ENCODE data around the gene MROH8.
A peak's percentile ranks its signal among the peaks of the same experiment; 100 is the strongest.

The MROH8 gene

GRCh38 chr20:37095599-37096414 lies 83.5 kb downstream of the MROH8 start, which contains the start of gene RBL1 (continued):
- TF ChIP-seq ZFHX2 (tag by site-specific recombination; conservative IDR thresholded peaks at IDR 0.05) (peak; percentile 79), MYNN (tag by site-specific recombination; IDR thresholded peaks at IDR 0.05; ENCODE audit: borderline replicate concordance) (no peak; the same call in 1 of the 2 replicates), ZBTB17 (tag by site-specific recombination; IDR thresholded peaks at IDR 0.05) (peak; percentile 96), SCRT1 (tag by site-specific recombination; IDR thresholded peaks at IDR 0.05; ENCODE audit: borderline replicate concordance) (peak; percentile 92), ZNF830 (tag by site-specific recombination; IDR thresholded peaks at IDR 0.05; ENCODE audit: low read depth) (no peak), GLIS2 (tag by site-specific recombination; IDR thresholded peaks at IDR 0.05) (peak; percentile 98), ZNF624 (tag by site-specific recombination; IDR thresholded peaks at IDR 0.05) (no peak), ZNF324 (tag by site-specific recombination; IDR thresholded peaks at IDR 0.05) (peak; percentile 100), CTCF (tag by site-specific recombination; IDR thresholded peaks at IDR 0.05) (peak; percentile 48; the same call in 1 of the 2 replicates), ZNF449 (tag by site-specific recombination; IDR thresholded peaks at IDR 0.05) (no peak; the same call in 1 of the 2 replicates), ZNF555 (tag by site-specific recombination; conservative IDR thresholded peaks at IDR 0.05) (no peak), HOXC10 (CRISPR knock-in tag; IDR thresholded peaks at IDR 0.05) (no peak), TSHZ1 (tag by site-specific recombination; IDR thresholded peaks at IDR 0.05; ENCODE audit: borderline replicate concordance) (peak; percentile 91), ZNF707 (tag by site-specific recombination; IDR thresholded peaks at IDR 0.05) (no peak), ZNF416 (tag by site-specific recombination; IDR thresholded peaks at IDR 0.05) (no peak), SALL2 (tag by site-specific recombination; IDR thresholded peaks at IDR 0.05; ENCODE audit: borderline replicate concordance) (peak; percentile 71; the same call in 1 of the 2 replicates), IKZF3 (tag by site-specific recombination; IDR thresholded peaks at IDR 0.05) (peak; percentile 61; the same call in 1 of the 2 replicates), ZNF302 (tag by site-specific recombination; IDR thresholded peaks at IDR 0.05; ENCODE audit: low read depth) (no peak), ZNF571 (tag by site-specific recombination; IDR thresholded peaks at IDR 0.05) (no peak), SP2 (tag by site-specific recombination; IDR thresholded peaks at IDR 0.05) (peak; percentile 92), ZNF311 (tag by site-specific recombination; IDR thresholded peaks at IDR 0.05; ENCODE audit: borderline replicate concordance) (no peak), ZBTB7A (tag by site-specific recombination; IDR thresholded peaks at IDR 0.05; ENCODE audit: low read depth) (peak; percentile 97), TCF7L2 (IDR thresholded peaks at IDR 0.05; ENCODE audit: borderline replicate concordance, low read depth, low read length) (no peak), INSM2 (tag by site-specific recombination; IDR thresholded peaks at IDR 0.05) (peak; percentile 99), ZNF701 (tag by site-specific recombination; IDR thresholded peaks at IDR 0.05) (no peak), ZNF785 (tag by site-specific recombination; IDR thresholded peaks at IDR 0.05) (peak; percentile 88), ZNF560 (tag by site-specific recombination; IDR thresholded peaks at IDR 0.05; ENCODE audit: borderline replicate concordance) (no peak), ZNF391 (tag by site-specific recombination; IDR thresholded peaks at IDR 0.05; ENCODE audit: borderline replicate concordance, low read depth) (peak; percentile 98), ZNF585B (tag by site-specific recombination; IDR thresholded peaks at IDR 0.05) (no peak)
